ENCODE data around the gene RBMS2.

GRCh38 chr12:56626701-56627100 is 105.1 kb downstream of the RBMS2 start:
- TF ChIP-seq EP300 (IDR thresholded peaks at IDR 0.05) (no peak), CTCF (IDR thresholded peaks at IDR 0.05) (no peak), POLR2A (IDR thresholded peaks at IDR 0.05) (no peak), POLR2AphosphoS5 (IDR thresholded peaks at IDR 0.05) (no peak)
